RWPE1 (cell line): ENCODE data around the gene DHX58.
A peak's percentile ranks its signal among the peaks of the same experiment; 100 is the strongest.

ENCODE experiments used
- CTCF ChIA-PET: fragments of 350-600 bp; sonication (Branson Sonifier 250); formaldehyde crosslinking; extraction: SDS; loops from one replicate; lab custom pipeline; 2021; lab: Yijun Ruan, JAX
- POLR2A ChIA-PET: fragments of 400-600 bp; formaldehyde crosslinking; extraction: SDS; loops from one replicate; lab custom pipeline; 2020; ENCODE audit warnings: antibody characterized with exemption; ENCODE audit not compliant: low non-redundant PET; lab: Yijun Ruan, JAX
- DNase-seq: peaks from one replicate; pipeline ENCODE4 v3.0.0; 2012; ENCODE audit warnings: low spot score
- H3K27ac ChIP-seq: fragments of 450-650 bp; 2 replicates; pipeline ENCODE4 v1.5.1; 2017
- TF ChIP-seq, protein P1 (sequence below): fragments of 450-650 bp; conservative IDR thresholded peaks from 2 replicates; pipeline ENCODE4 v1.5.1; 2017; ENCODE audit warnings: low read depth, mild to moderate bottlenecking

DHX58 gene

DNA sequence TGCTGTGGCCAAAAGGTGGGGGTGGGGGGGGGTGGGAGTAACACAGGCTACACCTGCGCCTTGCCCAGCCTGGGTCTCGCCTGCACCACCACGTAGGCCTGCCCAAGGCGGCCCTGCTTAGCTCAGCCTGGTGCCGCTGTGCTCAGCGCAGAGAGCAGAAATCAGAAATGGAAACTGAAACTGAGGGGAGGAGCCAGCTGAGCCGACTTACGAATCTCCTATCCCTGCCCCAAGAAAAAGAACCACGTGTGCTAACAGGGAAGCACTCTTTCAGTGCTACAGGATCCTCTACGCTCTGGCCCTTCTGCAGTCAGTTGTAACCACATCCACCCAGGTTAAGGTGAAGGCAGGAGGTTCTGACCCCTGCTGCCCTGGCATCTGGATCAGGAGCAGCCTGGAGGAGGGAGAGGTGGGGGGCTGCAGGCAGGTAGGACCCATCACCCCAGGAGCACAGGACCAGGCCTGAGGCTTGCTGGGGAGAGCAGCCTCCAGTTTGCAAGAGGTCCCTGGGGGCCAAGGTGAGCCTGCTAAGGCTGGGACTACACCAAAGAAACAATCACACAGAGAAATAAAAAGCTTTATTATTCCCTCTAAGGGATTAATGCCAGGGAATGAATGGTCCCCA lies at the start of gene DHX58:
TSS of gene DHX58 (minus strand) at position 163 of the 625 bp plus-strand sequence. CDS start 822 bp downstream, outside the sequence.
- TF ChIP-seq, protein P1, sequence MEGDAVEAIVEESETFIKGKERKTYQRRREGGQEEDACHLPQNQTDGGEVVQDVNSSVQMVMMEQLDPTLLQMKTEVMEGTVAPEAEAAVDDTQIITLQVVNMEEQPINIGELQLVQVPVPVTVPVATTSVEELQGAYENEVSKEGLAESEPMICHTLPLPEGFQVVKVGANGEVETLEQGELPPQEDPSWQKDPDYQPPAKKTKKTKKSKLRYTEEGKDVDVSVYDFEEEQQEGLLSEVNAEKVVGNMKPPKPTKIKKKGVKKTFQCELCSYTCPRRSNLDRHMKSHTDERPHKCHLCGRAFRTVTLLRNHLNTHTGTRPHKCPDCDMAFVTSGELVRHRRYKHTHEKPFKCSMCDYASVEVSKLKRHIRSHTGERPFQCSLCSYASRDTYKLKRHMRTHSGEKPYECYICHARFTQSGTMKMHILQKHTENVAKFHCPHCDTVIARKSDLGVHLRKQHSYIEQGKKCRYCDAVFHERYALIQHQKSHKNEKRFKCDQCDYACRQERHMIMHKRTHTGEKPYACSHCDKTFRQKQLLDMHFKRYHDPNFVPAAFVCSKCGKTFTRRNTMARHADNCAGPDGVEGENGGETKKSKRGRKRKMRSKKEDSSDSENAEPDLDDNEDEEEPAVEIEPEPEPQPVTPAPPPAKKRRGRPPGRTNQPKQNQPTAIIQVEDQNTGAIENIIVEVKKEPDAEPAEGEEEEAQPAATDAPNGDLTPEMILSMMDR: no peak
- peak; percentile 88 for DNase-seq
- POLR2A ChIA-PET: interaction anchor here (0.7 to 1.2 kb wide), 2 partner anchors 48 to 136 kb away, joined by 3 to 4 read pairs; no protein-coding TSS in a partner anchor
- CTCF ChIA-PET: interaction anchor here (0.6 to 1.4 kb wide), 6 partner anchors 12 to 93 kb away, joined by 3 to 5 read pairs (median 4); partner anchors contain the start of gene NKIRAS2
- H3K27ac ChIP-seq: peak within 1 kb of the TSS; percentile 90

DNA sequence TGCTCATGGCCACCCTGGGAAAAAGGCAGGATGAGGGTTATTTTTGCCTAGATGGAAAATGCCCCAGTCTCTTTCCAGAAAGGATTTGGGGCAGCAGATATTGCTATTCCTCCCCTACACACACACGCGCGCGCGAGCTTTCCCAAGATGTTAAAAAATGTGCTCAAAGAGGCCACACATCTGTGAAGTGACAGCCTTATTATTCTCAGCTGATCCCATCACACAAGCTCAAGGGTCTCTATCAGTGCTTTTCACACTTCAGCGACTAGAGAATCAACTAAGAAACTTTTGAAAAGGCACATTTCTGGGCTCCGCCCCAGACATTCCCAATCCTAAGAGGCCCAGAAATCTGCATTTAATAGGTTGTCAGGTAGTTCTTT lies 48.0 kb upstream of the DHX58 start:
- no peak overlapping the region for H3K27ac ChIP-seq
- TF ChIP-seq, protein P1: no peak
- CTCF ChIA-PET: interaction anchor here (0.6 kb wide), 2 partner anchors 41 to 373 kb away, joined by 3 to 4 read pairs; no protein-coding TSS in a partner anchor
- DNase-seq: no peak
- POLR2A ChIA-PET: no interaction called here

DNA sequence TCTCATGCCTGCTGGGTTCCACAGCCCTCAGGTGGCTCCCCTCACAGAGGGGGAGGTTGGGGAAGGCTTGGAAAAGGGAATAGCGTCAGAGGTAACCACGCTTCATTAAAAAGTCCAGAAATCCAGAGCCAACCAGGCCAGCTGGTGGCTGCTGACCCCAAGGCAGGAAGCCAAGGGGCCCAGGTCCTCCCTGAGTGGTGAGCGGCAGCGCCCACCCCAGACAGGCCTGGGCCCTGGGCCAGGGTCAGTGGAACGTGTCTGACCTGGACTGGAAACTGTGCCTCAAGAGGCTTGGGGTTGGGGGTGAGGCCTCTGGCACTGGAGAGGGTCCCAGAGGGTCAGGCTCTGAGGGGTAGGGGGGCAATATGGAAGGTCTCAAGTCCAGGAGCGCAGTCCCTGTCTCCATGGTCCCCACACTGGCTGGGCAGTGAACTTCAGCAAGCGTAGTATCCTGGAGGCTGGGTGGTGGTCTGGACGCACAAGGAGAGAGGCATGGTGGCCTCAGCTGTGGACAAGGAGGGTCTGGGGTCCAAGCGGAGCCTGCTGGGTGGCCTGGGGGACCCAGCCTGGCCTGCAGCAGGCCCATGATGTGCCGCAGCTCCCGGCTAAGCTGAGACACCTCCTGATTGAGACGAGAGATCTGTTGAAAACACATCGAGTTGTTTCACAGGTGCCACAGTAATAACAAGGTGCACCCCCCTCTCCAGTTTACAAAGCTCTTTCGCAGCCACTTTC lies 47.4 kb upstream of the DHX58 start:
- no peak for DNase-seq
- CTCF ChIA-PET: interaction anchor here (0.6 kb wide), 1 partner anchor 41 kb away, joined by 3 read pairs; no protein-coding TSS in a partner anchor
- TF ChIP-seq, protein P1: no peak
- H3K27ac ChIP-seq: no peak overlapping the region
- POLR2A ChIA-PET: interaction anchor here (0.6 kb wide), 1 partner anchor 154 kb away, joined by 3 read pairs; no protein-coding TSS in a partner anchor

DNA sequence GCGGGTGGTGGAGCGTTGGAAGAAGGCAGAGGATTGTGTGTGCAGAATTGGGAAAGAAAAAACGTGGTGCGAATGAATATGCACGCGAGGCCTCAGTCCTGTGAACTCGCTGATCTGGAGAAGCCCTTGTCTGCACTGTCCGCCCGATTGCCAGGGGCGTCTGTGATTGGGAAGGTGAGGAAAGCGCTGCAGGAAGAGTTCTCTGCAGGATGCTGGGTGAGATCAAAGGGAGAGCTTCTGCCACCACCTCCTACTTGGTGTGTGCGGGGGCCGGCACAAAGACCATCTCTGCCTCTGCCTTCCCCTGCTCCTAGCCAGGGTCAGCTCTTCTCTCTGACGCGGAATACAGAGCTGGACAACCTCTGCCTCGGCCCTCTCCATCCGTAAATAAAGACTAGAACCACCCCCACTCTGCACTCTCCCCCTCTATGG lies 43.1 kb upstream of the DHX58 start:
- CTCF ChIA-PET: no interaction called here
- no peak for DNase-seq
- POLR2A ChIA-PET: no interaction called here
- H3K27ac ChIP-seq: peak overlapping the region; percentile 68
- TF ChIP-seq, protein P1: no peak

DNA sequence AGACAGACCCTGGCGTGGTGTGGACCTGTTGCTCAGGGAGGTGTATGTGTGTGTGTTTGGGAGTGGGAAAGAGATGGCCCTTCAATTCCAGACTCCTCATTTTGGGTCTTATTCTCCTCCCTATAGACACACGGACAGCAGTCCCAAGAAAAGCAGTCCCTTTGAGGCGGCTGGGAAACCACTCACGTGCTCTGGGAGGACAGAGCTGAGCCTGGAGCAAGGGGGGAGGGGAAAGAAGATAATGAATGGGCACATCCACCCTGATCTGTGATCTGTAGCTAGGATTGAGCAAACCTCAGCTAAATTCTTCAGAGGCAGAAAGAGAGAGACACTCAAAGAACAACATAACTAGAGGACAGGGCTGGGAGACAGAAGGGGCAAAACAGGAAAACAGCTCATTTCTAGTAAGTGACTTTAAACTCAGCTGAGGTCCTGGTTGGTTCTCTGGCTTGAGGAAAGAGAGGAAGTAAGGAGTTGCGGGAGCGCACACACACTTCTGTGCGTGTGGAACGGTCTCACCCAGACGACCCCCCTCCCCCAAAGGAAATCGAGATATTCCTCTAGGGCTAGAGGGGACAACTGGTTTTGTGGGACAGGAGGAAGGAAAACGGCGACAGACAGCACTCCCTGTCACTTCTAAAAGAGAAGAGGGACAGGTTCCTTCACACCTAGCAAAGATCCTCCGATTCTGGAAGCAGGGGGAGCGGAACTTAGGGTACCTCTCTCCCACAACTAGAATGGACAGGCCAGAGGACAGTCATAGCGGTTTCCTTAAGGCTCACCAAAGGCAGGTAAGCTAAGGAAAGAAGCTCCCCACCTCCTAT lies 41.6 kb upstream of the DHX58 start:
- ChIA-PET CTCF (no interaction called here), POLR2A (no interaction called here)
- peak overlapping the region; percentile 68 for H3K27ac ChIP-seq
- DNase-seq: no peak
- TF ChIP-seq, protein P1: no peak
